ENCODE data around the gene CENPU. TPM values are rescaled to one million over a fixed set of nuclear protein-coding genes. Genes with fewer than 3 reads are reported as not detected.

The CENPU gene
- total and polyA plus RNA-seq, 2 of the 13 experiments (the other 11 are each of a cell fraction or from before 2014, with no cell fraction given) = 11.7 to 35.8 TPM

DNA sequence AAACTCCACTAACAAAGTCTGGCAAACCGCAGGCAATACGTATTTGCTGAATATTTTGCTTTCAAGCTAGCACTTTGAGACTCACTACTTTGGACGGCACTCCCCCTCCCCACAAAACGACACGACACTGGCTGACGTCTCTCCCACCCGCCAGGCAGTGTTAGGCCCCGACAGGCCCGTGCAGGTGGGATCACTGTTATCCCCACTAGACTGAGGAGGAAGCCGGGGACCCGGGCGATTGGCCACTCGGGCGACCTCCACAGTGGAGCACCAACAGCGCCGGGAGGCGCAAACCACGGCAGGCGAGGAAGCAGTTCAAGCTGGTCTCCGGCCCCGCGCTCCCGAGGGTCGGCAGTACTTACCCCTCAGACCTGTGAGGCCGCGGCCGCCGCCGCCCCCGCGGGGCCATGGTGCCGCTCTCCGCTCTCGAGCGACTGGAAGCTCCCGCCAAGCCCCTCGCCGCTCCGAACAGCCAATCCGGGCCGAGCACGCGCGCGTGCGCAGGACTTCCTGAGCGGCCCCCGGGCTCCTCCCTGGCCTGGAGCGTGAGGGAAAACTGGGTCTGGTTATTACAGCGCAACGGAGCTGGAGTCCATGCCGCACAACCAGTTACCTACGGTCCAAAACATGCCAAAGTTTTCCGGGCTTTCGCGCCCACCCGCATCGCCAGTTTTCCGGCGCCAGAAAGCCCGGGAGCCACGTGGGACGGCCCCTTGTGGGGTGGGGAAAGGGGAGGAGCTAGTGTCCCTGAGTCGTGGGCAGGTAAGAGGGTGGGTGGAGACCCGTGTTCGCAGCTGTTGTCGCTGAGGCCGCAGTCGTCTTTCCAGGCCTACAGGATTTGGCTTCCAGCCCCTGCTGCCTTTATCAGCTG, at the start of gene CENPU (continued):
- peak; percentile 78 for TF ChIP-seq ZNF230 (CRISPR knock-in tag; IDR thresholded peaks at IDR 0.05)
- no peak for TF ChIP-seq ZNF496 (CRISPR knock-in tag; IDR thresholded peaks at IDR 0.05; ENCODE audit: insufficient replicate concordance)
- TF ChIP-seq SNAI1 (CRISPR knock-in tag; IDR thresholded peaks at IDR 0.05; ENCODE audit: borderline replicate concordance) = no peak; the same call in 1 of the 2 replicates
- TF ChIP-seq SCMH1 (CRISPR knock-in tag; IDR thresholded peaks at IDR 0.05; ENCODE audit: borderline replicate concordance) = no peak
- TF ChIP-seq SRF (IDR thresholded peaks at IDR 0.05; ENCODE audit: low read depth, low read length) = peak; percentile 54; the same call in 1 of the 2 replicates
- no peak for TF ChIP-seq SYNCRIP (IDR thresholded peaks at IDR 0.05; ENCODE audit: insufficient read depth, low read depth, low read length)
- TF ChIP-seq PHF21A (CRISPR knock-in tag; IDR thresholded peaks at IDR 0.05) = peak; percentile 93
- no peak; the same call in 1 of the 2 replicates for TF ChIP-seq PRDM4 (CRISPR knock-in tag; IDR thresholded peaks at IDR 0.05; ENCODE audit: borderline replicate concordance)
- peak; percentile 88 for TF ChIP-seq ZEB1 (IDR thresholded peaks at IDR 0.05; ENCODE audit: insufficient replicate concordance, low read depth)
- TF ChIP-seq ZNF790 (CRISPR knock-in tag; IDR thresholded peaks at IDR 0.05; ENCODE audit: borderline replicate concordance) = no peak
- peak; percentile 90; the same call in 1 of the 2 replicates for TF ChIP-seq SMAD9 (CRISPR knock-in tag; IDR thresholded peaks at IDR 0.05)
- peak; percentile 48; the same call in 1 of the 2 replicates for TF ChIP-seq HCFC1 (IDR thresholded peaks at IDR 0.05; ENCODE audit: low read depth, low read length)
- TF ChIP-seq ZNF138 (CRISPR knock-in tag; IDR thresholded peaks at IDR 0.05; ENCODE audit: low read depth) = peak; percentile 94
- peak; percentile 94; the same call in 1 of the 2 replicates for TF ChIP-seq ZFP41 (CRISPR knock-in tag; IDR thresholded peaks at IDR 0.05; ENCODE audit: borderline replicate concordance)
- no peak for TF ChIP-seq CBX2 (IDR thresholded peaks at IDR 0.05; ENCODE audit: low read depth, low read length)
- peak; percentile 38; the same call in 1 of the 2 replicates for TF ChIP-seq CBX2 (CRISPR knock-in tag; IDR thresholded peaks at IDR 0.05; ENCODE audit: low read depth)
- TF ChIP-seq GTF2F1 (IDR thresholded peaks at IDR 0.05; ENCODE audit: low read length) = no peak
- no peak for TF ChIP-seq ATRX (CRISPR knock-in tag; IDR thresholded peaks at IDR 0.05; ENCODE audit: borderline replicate concordance)
- no peak for TF ChIP-seq CSRNP2 (CRISPR knock-in tag; conservative IDR thresholded peaks at IDR 0.05; ENCODE audit: low read depth)
- TF ChIP-seq TRAFD1 (CRISPR knock-in tag; IDR thresholded peaks at IDR 0.05; ENCODE audit: borderline replicate concordance) = no peak
- TF ChIP-seq NR1H2 (CRISPR knock-in tag; IDR thresholded peaks at IDR 0.05; ENCODE audit: borderline replicate concordance, low read depth) = no peak; the same call in 1 of the 2 replicates
- TF ChIP-seq ZNF263 (CRISPR knock-in tag; IDR thresholded peaks at IDR 0.05) = peak; percentile 74
- peak; percentile 87 for TF ChIP-seq ELF3 (CRISPR knock-in tag; IDR thresholded peaks at IDR 0.05)
- TF ChIP-seq SP2 (CRISPR knock-in tag; IDR thresholded peaks at IDR 0.05) = peak; percentile 45; the same call in 1 of the 2 replicates
